ENCODE results near the gene S1PR1. TPM values are rescaled to one million over a fixed set of nuclear protein-coding genes. Genes with fewer than 3 reads are reported as not detected.

Gene S1PR1
- total and polyA plus RNA-seq, 2 of the 13 experiments (the other 11 are each of a cell fraction or from before 2014, with no cell fraction given), result not detected

DNA sequence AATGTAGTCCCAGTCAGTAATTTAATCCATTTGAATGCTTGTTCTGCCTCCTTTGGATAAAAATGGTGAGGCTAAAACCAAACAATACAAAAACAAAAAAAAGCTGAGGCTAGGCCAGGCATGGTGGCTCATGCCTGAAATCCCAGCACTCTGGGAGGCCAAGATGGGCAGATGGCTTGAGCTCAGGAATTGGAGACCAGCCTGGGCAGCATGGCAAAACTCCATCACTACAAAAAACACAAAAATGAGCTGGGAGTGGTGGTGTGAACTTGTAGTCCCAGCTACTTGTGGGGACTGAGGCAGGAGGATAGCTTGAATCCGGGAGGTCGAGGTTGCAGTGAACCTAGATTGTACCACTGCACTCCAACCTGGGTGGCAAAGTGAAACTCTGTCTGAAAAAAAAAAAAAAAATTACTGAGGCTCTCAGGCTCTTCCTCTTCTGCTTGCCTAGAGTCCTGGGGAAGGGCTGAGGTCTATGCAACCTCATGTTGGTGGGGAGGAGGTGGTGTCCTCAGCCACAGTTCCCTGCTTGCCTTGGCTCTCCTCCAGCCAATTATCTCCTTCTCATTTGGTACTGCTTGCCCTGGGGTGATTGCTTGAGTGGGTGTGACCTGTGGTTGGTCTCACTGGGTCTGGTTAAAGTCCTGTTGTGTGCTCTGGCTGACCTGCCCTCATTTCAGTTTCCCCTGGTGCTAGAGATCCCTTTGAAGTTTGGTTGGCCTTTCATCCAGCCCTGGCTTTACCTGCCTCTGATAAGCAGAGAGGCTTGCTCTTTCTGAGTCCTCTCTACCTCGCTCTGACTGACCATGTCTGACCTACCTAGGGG, 20.9 kb downstream of the S1PR1 start (continued):
- TF ChIP-seq ZNF775 (CRISPR knock-in tag; IDR thresholded peaks at IDR 0.05; ENCODE audit: borderline replicate concordance) (no peak), KDM3A (CRISPR knock-in tag; IDR thresholded peaks at IDR 0.05; ENCODE audit: low read depth) (no peak), HDAC1 (CRISPR knock-in tag; IDR thresholded peaks at IDR 0.05) (peak; percentile 61; the same call in 1 of the 2 replicates), MAFK (conservative IDR thresholded peaks at IDR 0.05 in 1 of 2, IDR thresholded peaks at IDR 0.05 in 1 of 2; ENCODE audit: low read length in 2 of 2) (no peak), NCOA5 (CRISPR knock-in tag; IDR thresholded peaks at IDR 0.05) (no peak), PHB2 (IDR thresholded peaks at IDR 0.05; ENCODE audit: partially characterized antibody) (no peak), ZNF205 (CRISPR knock-in tag; IDR thresholded peaks at IDR 0.05) (no peak), ZFX (CRISPR knock-in tag; IDR thresholded peaks at IDR 0.05; ENCODE audit: low read depth) (no peak; the same call in 1 of the 2 replicates), TOE1 (CRISPR knock-in tag; IDR thresholded peaks at IDR 0.05) (no peak), ZNF619 (CRISPR knock-in tag; IDR thresholded peaks at IDR 0.05) (no peak; the same call in 1 of the 2 replicates), RFXAP (CRISPR knock-in tag; IDR thresholded peaks at IDR 0.05; ENCODE audit: borderline replicate concordance) (0 out of 2 replicates have a peak, but pooled peaks have one; percentile 50), ZNF776 (CRISPR knock-in tag; IDR thresholded peaks at IDR 0.05) (no peak), SP140L (CRISPR knock-in tag; IDR thresholded peaks at IDR 0.05; ENCODE audit: borderline replicate concordance) (no peak)
- TF ChIP-seq, protein P1, sequence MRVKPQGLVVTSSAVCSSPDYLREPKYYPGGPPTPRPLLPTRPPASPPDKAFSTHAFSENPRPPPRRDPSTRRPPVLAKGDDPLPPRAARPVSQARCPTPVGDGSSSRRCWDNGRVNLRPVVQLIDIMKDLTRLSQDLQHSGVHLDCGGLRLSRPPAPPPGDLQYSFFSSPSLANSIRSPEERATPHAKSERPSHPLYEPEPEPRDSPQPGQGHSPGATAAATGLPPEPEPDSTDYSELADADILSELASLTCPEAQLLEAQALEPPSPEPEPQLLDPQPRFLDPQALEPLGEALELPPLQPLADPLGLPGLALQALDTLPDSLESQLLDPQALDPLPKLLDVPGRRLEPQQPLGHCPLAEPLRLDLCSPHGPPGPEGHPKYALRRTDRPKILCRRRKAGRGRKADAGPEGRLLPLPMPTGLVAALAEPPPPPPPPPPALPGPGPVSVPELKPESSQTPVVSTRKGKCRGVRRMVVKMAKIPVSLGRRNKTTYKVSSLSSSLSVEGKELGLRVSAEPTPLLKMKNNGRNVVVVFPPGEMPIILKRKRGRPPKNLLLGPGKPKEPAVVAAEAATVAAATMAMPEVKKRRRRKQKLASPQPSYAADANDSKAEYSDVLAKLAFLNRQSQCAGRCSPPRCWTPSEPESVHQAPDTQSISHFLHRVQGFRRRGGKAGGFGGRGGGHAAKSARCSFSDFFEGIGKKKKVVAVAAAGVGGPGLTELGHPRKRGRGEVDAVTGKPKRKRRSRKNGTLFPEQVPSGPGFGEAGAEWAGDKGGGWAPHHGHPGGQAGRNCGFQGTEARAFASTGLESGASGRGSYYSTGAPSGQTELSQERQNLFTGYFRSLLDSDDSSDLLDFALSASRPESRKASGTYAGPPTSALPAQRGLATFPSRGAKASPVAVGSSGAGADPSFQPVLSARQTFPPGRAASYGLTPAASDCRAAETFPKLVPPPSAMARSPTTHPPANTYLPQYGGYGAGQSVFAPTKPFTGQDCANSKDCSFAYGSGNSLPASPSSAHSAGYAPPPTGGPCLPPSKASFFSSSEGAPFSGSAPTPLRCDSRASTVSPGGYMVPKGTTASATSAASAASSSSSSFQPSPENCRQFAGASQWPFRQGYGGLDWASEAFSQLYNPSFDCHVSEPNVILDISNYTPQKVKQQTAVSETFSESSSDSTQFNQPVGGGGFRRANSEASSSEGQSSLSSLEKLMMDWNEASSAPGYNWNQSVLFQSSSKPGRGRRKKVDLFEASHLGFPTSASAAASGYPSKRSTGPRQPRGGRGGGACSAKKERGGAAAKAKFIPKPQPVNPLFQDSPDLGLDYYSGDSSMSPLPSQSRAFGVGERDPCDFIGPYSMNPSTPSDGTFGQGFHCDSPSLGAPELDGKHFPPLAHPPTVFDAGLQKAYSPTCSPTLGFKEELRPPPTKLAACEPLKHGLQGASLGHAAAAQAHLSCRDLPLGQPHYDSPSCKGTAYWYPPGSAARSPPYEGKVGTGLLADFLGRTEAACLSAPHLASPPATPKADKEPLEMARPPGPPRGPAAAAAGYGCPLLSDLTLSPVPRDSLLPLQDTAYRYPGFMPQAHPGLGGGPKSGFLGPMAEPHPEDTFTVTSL (CRISPR knock-in tag; IDR thresholded peaks at IDR 0.05; ENCODE audit: borderline replicate concordance), result no peak
- TF ChIP-seq, protein P2, sequence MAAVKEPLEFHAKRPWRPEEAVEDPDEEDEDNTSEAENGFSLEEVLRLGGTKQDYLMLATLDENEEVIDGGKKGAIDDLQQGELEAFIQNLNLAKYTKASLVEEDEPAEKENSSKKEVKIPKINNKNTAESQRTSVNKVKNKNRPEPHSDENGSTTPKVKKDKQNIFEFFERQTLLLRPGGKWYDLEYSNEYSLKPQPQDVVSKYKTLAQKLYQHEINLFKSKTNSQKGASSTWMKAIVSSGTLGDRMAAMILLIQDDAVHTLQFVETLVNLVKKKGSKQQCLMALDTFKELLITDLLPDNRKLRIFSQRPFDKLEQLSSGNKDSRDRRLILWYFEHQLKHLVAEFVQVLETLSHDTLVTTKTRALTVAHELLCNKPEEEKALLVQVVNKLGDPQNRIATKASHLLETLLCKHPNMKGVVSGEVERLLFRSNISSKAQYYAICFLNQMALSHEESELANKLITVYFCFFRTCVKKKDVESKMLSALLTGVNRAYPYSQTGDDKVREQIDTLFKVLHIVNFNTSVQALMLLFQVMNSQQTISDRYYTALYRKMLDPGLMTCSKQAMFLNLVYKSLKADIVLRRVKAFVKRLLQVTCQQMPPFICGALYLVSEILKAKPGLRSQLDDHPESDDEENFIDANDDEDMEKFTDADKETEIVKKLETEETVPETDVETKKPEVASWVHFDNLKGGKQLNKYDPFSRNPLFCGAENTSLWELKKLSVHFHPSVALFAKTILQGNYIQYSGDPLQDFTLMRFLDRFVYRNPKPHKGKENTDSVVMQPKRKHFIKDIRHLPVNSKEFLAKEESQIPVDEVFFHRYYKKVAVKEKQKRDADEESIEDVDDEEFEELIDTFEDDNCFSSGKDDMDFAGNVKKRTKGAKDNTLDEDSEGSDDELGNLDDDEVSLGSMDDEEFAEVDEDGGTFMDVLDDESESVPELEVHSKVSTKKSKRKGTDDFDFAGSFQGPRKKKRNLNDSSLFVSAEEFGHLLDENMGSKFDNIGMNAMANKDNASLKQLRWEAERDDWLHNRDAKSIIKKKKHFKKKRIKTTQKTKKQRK (IDR thresholded peaks at IDR 0.05; ENCODE audit: low read length), result no peak
- TF ChIP-seq, protein P3, sequence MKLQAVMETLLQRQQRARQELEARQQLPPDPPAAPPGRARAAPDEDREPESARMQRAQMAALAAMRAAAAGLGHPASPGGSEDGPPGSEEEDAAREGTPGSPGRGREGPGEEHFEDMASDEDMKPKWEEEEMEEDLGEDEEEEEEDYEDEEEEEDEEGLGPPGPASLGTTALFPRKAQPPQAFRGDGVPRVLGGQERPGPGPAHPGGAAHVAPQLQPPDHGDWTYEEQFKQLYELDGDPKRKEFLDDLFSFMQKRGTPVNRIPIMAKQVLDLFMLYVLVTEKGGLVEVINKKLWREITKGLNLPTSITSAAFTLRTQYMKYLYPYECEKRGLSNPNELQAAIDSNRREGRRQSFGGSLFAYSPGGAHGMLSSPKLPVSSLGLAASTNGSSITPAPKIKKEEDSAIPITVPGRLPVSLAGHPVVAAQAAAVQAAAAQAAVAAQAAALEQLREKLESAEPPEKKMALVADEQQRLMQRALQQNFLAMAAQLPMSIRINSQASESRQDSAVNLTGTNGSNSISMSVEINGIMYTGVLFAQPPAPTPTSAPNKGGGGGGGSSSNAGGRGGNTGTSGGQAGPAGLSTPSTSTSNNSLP (IDR thresholded peaks at IDR 0.05; ENCODE audit: low read depth, low read length), result no peak
- TF ChIP-seq, protein P4, sequence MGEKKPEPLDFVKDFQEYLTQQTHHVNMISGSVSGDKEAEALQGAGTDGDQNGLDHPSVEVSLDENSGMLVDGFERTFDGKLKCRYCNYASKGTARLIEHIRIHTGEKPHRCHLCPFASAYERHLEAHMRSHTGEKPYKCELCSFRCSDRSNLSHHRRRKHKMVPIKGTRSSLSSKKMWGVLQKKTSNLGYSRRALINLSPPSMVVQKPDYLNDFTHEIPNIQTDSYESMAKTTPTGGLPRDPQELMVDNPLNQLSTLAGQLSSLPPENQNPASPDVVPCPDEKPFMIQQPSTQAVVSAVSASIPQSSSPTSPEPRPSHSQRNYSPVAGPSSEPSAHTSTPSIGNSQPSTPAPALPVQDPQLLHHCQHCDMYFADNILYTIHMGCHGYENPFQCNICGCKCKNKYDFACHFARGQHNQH (CRISPR knock-in tag; IDR thresholded peaks at IDR 0.05), result peak; percentile 44; the same call in 1 of the 2 replicates
